Suppressor macrophage (primary cell): ENCODE data around the gene WDR88.
"Not testable (repeated sequence)": the region's sequence is repeated elsewhere in the genome, so short reads cannot be mapped to it uniquely, and the experiment has no call there.

Source experiments
- DNase-seq, 4 experiments: peaks; one replicate each; pipeline ENCODE4 v3.0.0-alpha.2; 2020 to 2022

The WDR88 gene

GRCh38 chr19:33212436-33213172 lies 80.7 kb downstream of the WDR88 start:
- DNase-seq: no peak

DNA sequence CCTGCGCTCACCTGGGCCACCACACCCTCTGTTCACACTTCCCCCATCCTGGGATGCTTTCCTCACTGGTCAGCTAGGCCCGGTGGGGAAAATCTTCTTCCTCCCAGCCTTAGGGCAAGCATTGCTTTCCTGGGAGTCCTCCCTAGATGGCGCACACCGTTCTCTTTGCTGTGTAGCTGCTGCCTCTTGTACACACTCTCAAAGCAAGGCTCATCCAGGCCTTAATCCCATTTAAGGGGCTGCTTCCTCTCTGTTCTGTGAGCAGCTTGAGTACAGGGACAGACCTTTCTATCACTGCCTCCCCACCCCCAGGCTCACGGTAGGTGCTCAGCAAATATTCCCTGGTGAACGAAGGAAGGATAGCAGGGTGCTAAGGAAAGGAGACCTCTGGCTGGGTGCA lies 82.7 kb downstream of the WDR88 start:
- peak; percentile 21 to 59 (median 44) for DNase-seq

- no peak for DNase-seq
These were observed 83.7 kb downstream of the WDR88 start for GRCh38 chr19:33215438-33216197.

GRCh38 chr19:33216198-33216830 lies 84.4 kb downstream of the WDR88 start:
- no peak for DNase-seq

DNA sequence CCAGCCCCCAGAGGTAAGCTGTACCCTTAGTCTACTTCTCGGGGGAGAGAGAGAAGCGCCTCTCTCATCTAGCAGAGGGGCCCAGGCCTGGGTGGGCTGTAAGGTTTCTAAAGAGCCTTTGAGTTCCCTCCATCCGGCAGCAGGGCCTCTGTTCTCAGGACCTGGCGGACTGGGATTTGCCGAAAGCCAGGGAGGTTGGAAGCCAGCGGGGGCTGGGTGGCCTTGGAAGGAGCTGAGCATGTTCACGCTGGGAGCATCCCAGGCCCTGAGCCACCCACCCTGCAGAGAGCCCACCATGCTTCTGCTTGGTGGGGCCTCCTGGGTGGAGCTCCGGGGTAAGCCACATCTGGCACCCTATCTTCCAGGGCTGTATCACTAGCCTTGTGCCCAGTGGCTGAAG lies 86.0 kb downstream of the WDR88 start:
- no peak for DNase-seq

GRCh38 chr19:33219261-33219815 lies 87.4 kb downstream of the WDR88 start:
- no peak for DNase-seq

DNA sequence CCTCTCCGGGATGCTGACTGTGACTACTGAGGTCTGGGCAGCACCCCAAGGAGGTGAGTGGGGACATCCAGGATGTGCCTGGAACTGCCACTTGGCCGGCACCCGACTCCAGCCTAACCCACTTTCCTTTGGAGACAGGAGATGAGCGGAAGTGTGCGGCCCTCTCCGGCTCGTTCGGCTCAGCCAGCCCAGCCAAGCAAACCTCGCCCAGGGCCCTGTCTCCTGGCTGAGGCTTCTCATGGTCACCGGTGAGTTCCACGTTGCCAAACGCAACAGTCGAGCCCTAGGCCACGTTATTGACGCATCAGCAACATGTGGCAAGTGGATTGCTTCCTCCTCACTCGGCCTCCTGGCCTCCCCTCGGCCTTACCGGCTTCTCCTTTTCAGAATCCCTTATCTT lies 88.2 kb downstream of the WDR88 start:
- no peak for DNase-seq

DNA sequence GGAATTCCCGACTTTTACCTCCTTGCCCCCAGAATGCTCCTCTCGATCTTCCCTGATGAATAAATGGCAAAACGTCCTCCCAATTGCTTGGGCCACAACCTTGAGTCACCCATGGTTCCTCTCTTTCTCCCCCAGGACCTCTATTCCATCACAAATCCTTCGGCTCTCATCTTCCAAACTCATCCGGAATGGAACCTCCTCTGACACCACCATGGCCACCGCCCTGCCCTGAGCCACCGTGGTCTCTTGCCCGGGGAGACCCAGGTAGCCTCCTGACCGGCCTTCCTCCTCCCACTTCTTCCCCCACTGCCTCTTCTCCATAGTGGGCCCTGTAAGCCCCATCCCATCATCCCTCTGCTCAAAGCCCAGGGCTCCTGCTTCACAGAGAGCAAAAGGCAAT lies 88.8 kb downstream of the WDR88 start:
- DNase-seq: no peak

- no peak for DNase-seq
These were observed 89.7 kb downstream of the WDR88 start for GRCh38 chr19:33221638-33222037.

- not testable (repeated sequence) for DNase-seq
These were observed 90.3 kb downstream of the WDR88 start for GRCh38 chr19:33222255-33222654.

- DNase-seq: no peak
These were observed 93.0 kb downstream of the WDR88 start for GRCh38 chr19:33224694-33225457.
